Lower lobe of right lung (tissue), 2 donors: ENCODE data around the gene ASB1. TPM values are rescaled to one million over a fixed set of nuclear protein-coding genes. Genes with fewer than 3 reads are reported as not detected.

Experiments used
- ATAC-seq, 2 donors: fragments of 200-7000 bp; cut with Tn5 transposase; one replicate each; pipeline ENCODE4 v1.9.1; 2020 to 2022; ENCODE audit warnings: mild to moderate bottlenecking in 2 of 2, moderate library complexity in 2 of 2
- DNase-seq: peaks from one replicate; pipeline ENCODE4 v3.0.0-alpha.2; 2020
- H3K27ac ChIP-seq: fragments of 200-600 bp; one replicate; pipeline ENCODE4 v1.8.0; 2022
- H3K27me3 ChIP-seq: fragments of 200-600 bp; one replicate; pipeline ENCODE4 v1.8.0; 2022; ENCODE audit warnings: low read depth
- H3K36me3 ChIP-seq: fragments of 200-600 bp; one replicate; pipeline ENCODE4 v1.8.0; 2022; ENCODE audit warnings: mild to moderate bottlenecking
- H3K4me1 ChIP-seq: fragments of 200-600 bp; one replicate; pipeline ENCODE4 v1.8.0; 2022
- H3K4me3 ChIP-seq: fragments of 200-600 bp; one replicate; pipeline ENCODE4 v1.8.0; 2022; ENCODE audit warnings: mild to moderate bottlenecking
- H3K9me3 ChIP-seq: fragments of 200-600 bp; one replicate; pipeline ENCODE4 v1.8.0; 2022
- intact Hi-C: fragments of 100-400 bp; cut with DNase I; formaldehyde crosslinking; loops from one replicate; pipeline ENCODE4 v1.11.0; 2022
- total RNA-seq: library from RNA; stranded (reverse); fragmentation: NEBNext Ultra II Directional; extraction: Animal tissue kit (Norgen Biotek cat#: 25700); gene quantifications from one replicate; pipeline ENCODE4 v1.2.1, GENCODE V29; 2021
- TF ChIP-seq, protein P1 (sequence below): fragments of 200-600 bp; IDR thresholded peaks from one replicate; pipeline ENCODE4 v1.8.0; 2022; ENCODE audit warnings: antibody characterized with exemption, mild to moderate bottlenecking
- donor health status: DM: no; HTN: yes; CAD: no; lungs with severe emphysema.

ASB1 gene
- total RNA-seq, 1 donor from 2014 or later, result 20.7 TPM

DNA sequence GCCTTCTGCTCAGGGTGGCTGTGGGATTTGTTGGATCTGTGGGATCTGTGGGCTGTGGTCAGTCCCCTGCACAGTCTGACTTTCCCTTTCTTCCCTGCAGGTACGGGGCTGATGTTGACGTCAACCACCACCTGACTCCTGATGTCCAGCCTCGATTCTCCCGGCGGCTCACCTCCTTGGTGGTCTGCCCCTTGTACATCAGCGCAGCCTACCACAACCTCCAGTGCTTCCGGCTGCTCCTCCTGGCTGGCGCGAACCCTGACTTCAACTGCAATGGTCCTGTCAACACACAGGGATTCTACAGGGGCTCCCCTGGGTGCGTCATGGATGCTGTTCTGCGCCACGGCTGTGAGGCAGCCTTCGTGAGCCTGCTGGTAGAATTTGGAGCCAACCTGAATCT lies 17.5 kb downstream of the ASB1 start:
- Histone ChIP-seq H3K9me3 (no peaks in the 10 kb centered on the region), H3K36me3 (peaks cover 63% of the 10 kb centered on the region), H3K4me3 (no peak overlapping the region), H3K27me3 (no peaks in the 10 kb centered on the region), H3K27ac (no peak overlapping the region), H3K4me1 (peaks cover 25% of the 10 kb centered on the region)
- intact Hi-C loops, result no loop called here
- DNase-seq (no peak), ATAC-seq (no peak)
- TF ChIP-seq, protein P1, sequence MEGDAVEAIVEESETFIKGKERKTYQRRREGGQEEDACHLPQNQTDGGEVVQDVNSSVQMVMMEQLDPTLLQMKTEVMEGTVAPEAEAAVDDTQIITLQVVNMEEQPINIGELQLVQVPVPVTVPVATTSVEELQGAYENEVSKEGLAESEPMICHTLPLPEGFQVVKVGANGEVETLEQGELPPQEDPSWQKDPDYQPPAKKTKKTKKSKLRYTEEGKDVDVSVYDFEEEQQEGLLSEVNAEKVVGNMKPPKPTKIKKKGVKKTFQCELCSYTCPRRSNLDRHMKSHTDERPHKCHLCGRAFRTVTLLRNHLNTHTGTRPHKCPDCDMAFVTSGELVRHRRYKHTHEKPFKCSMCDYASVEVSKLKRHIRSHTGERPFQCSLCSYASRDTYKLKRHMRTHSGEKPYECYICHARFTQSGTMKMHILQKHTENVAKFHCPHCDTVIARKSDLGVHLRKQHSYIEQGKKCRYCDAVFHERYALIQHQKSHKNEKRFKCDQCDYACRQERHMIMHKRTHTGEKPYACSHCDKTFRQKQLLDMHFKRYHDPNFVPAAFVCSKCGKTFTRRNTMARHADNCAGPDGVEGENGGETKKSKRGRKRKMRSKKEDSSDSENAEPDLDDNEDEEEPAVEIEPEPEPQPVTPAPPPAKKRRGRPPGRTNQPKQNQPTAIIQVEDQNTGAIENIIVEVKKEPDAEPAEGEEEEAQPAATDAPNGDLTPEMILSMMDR, result no peak

DNA sequence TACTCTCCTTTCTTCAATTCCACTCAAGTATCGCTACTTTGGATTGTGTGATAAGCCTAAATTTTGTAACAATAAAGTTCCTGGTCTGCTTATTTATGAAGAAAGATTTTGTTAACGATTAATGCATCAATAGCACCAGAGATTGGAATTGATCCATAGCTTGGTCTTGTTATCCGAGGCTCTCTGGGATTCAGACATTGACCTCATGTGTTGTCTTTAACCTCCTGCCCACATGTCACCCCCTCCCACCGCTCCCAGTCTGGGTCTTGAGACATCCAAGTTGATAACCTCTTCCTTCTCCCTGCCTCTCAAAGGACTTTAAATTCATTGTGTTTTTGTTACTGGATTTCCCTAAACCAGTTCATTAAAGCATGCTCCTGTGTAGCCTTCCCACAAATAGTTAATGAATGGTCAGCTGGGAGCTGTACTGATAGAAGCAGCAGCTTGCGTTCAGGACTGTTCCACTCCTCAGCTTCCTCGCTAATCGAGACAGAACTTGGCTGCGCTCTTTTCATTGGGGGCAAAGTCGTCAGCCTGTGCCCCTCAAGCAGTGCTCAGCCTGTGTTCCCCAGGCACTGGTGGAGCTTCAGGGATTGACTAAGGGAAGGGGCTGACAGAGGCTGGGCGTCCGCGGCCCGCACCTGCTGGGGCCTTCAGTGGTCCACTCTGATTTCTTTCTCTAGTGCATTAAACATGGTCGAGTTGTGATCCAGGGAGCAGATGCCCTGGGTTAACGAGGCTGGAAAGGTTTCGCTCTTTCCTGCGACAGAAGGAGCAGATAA lies 18.9 kb downstream of the ASB1 start:
- H3K27me3 ChIP-seq, result no peaks in the 10 kb centered on the region
- peaks cover 28% of the 10 kb centered on the region for H3K4me1 ChIP-seq
- intact Hi-C loops, result no loop called here
- DNase-seq, result no peak
- no peak overlapping the region for H3K27ac ChIP-seq
- no peak for ATAC-seq
- peaks cover 68% of the 10 kb centered on the region for H3K36me3 ChIP-seq
- no peak overlapping the region for H3K4me3 ChIP-seq
- TF ChIP-seq, protein P1, result no peak
- H3K9me3 ChIP-seq, result no peaks in the 10 kb centered on the region

DNA sequence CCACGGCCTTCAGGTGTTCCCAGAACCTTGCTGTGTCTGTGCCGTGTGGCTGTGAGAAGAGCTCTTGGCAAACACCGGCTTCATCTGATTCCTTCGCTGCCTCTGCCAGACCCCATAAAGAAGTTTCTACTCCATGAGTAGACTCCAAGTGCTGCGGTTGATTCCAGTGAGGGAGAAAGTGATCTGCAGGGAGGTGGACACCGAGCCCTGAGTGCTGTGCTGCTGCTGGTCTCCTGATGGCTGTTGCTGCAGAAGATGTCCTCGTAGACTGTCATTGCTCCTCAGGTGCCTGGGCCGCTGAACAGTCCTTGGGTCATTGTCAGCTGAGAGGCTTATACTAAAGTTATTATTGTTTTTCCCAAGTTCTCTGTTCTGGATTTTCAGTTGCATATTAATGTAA lies 19.6 kb downstream of the ASB1 start:
- DNase-seq (no peak), ATAC-seq (no peak)
- intact Hi-C loops, result no loop called here
- Histone ChIP-seq H3K36me3 (peaks cover 71% of the 10 kb centered on the region), H3K4me1 (peaks cover 24% of the 10 kb centered on the region), H3K27ac (no peak overlapping the region), H3K27me3 (no peaks in the 10 kb centered on the region), H3K9me3 (no peaks in the 10 kb centered on the region), H3K4me3 (no peak overlapping the region)
- TF ChIP-seq, protein P1, result no peak

DNA sequence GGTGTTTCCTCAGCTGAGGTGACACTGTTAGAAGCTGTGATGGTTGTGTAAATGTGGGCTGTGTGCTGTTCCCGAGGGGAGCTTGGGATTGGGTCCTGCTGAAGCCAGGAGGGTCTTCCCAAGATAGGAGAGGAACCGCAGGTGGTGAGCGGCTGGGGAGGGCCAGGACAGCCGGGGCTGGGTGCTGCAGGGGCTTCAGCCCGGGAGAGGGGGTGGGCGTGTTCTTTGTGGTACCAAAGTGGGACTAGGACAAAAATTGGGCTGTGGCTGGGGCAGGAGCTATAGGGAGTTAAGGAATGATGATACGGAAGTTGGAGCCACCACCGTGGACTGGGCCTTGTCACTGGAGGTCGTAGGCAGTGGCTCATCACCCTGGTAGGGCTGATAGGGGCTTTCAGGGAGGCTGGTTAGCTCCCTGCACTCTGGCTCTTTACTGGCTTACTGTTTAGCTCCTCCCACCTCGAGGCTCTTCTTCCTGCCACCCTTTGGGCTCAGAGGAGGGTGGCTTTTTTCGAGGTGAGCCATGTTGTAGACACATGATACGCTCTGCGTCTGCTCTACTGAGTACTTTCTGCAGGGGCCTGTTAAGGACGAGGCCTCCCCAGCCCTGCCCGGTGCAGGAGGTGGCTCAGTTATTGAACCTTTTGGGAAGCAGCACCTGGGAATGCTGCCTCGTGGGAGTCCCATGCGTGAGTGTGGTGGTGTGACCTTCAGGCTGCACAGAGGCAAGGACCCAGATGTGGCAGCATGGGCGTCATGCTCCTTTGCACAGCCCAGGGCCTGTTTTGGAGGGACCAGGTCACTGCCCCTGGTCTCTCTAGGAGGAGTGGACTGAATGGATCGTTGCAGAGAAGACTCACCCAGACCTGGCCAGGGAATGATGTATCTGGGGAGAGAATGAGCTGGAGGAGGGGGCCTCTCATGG lies 21.6 kb downstream of the ASB1 start:
- no peaks in the 10 kb centered on the region for H3K9me3 ChIP-seq
- H3K4me1 ChIP-seq, result peaks cover 14% of the 10 kb centered on the region
- peaks cover 83% of the 10 kb centered on the region for H3K36me3 ChIP-seq
- DNase-seq (no peak), ATAC-seq (peak in 1 of 2 donors; percentile 7)
- TF ChIP-seq, protein P1, result no peak
- H3K4me3 ChIP-seq, result no peak overlapping the region
- no peak overlapping the region for H3K27ac ChIP-seq
- H3K27me3 ChIP-seq, result no peaks in the 10 kb centered on the region
- intact Hi-C loops, result no loop called here

DNA sequence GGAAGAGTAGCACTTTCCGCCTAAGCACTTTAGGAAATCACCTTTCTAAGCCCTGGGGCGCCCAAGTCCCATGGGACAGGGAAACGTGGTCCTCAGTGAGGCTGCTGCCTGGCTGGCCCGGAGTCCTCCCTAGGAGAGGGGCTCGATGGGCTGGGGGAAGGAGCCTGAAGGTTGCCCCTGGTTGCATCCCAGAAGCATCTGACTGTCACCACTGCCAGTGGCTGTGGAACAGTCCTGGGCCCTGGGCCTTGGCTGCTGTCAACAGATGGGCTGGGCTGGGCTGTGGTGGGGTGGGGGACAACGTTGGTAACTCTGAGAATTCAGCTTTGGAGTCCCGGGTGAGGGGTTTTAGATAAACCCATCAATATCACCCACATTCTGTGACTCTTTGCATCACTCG lies 22.5 kb downstream of the ASB1 start:
- H3K4me1 ChIP-seq, result peaks cover 14% of the 10 kb centered on the region
- no peak for ATAC-seq
- H3K36me3 ChIP-seq, result peaks cover 78% of the 10 kb centered on the region
- H3K4me3 ChIP-seq, result no peak overlapping the region
- no peak overlapping the region for H3K27ac ChIP-seq
- DNase-seq, result no peak
- H3K9me3 ChIP-seq, result no peaks in the 10 kb centered on the region
- intact Hi-C loops, result no loop called here
- TF ChIP-seq, protein P1, result no peak
- H3K27me3 ChIP-seq, result no peaks in the 10 kb centered on the region
